ENCODE results near the gene PYGB. TPM values are rescaled to one million over a fixed set of nuclear protein-coding genes. Genes with fewer than 3 reads are reported as not detected.

The PYGB gene
- total RNA-seq, 1 experiment from 2014 or later, result 435 TPM

GRCh38 chr20:25324412-25324811 lies 76.5 kb downstream of the PYGB start:
- no peaks in the 10 kb centered on the region for H3K27me3 Mint-ChIP-seq (ENCODE audit: insufficient read depth, unreplicated experiment)
- CTCF ChIA-PET, result interaction anchor here (0.6 to 1.5 kb wide), 3 partner anchors 9 to 30 kb away, joined by 3 to 5 read pairs (median 4); no protein-coding TSS in a partner anchor
- no TSS peak for BruUV-seq (replicated peaks)
- no peak overlapping the region for H3K27ac Mint-ChIP-seq (ENCODE audit: low read depth, unreplicated experiment)
- peaks cover 16% of the 10 kb centered on the region for H3K36me3 Mint-ChIP-seq (ENCODE audit: insufficient read depth, unreplicated experiment)
- H3K4me3 Mint-ChIP-seq (ENCODE audit: unreplicated experiment), result no peak overlapping the region
- H3K9me3 Mint-ChIP-seq (ENCODE audit: unreplicated experiment), result no peaks in the 10 kb centered on the region
- no peak for TF ChIP-seq CTCF (IDR thresholded peaks at IDR 0.05; ENCODE audit: unreplicated experiment)
- intact Hi-C loops (cut with micrococcal nuclease), result no loop called here
- POLR2A ChIA-PET, result no interaction called here
- H3K4me1 Mint-ChIP-seq (ENCODE audit: insufficient read depth, unreplicated experiment), result peaks cover under 1% of the 10 kb centered on the region
- DNase-seq (ENCODE audit: unreplicated experiment), result no peak

GRCh38 chr20:25325073-25325472 lies 77.2 kb downstream of the PYGB start:
- Mint-ChIP-seq H3K27me3 (ENCODE audit: insufficient read depth, unreplicated experiment) (no peaks in the 10 kb centered on the region), H3K4me3 (ENCODE audit: unreplicated experiment) (no peak overlapping the region), H3K27ac (ENCODE audit: low read depth, unreplicated experiment) (no peak overlapping the region), H3K9me3 (ENCODE audit: unreplicated experiment) (no peaks in the 10 kb centered on the region), H3K4me1 (ENCODE audit: insufficient read depth, unreplicated experiment) (peaks cover 6% of the 10 kb centered on the region), H3K36me3 (ENCODE audit: insufficient read depth, unreplicated experiment) (peaks cover 19% of the 10 kb centered on the region)
- TF ChIP-seq CTCF (IDR thresholded peaks at IDR 0.05; ENCODE audit: unreplicated experiment), result no peak
- BruUV-seq (replicated peaks), result no TSS peak
- ChIA-PET CTCF (interaction anchor here (1.0 to 1.8 kb wide), 3 partner anchors 10 to 31 kb away, joined by 4 to 5 read pairs (median 5); no protein-coding TSS in a partner anchor), POLR2A (no interaction called here)
- intact Hi-C loops (cut with micrococcal nuclease), result no loop called here
- DNase-seq (ENCODE audit: unreplicated experiment), result no peak

- no peak for DNase-seq (ENCODE audit: unreplicated experiment)
- Mint-ChIP-seq H3K27ac (ENCODE audit: low read depth, unreplicated experiment) (no peak overlapping the region), H3K4me1 (ENCODE audit: insufficient read depth, unreplicated experiment) (peaks cover 6% of the 10 kb centered on the region), H3K4me3 (ENCODE audit: unreplicated experiment) (no peak overlapping the region), H3K36me3 (ENCODE audit: insufficient read depth, unreplicated experiment) (peaks cover 19% of the 10 kb centered on the region), H3K27me3 (ENCODE audit: insufficient read depth, unreplicated experiment) (no peaks in the 10 kb centered on the region), H3K9me3 (ENCODE audit: unreplicated experiment) (peaks cover 2% of the 10 kb centered on the region)
- POLR2A ChIA-PET, result no interaction called here
- TF ChIP-seq CTCF (IDR thresholded peaks at IDR 0.05; ENCODE audit: unreplicated experiment), result no peak
- CTCF ChIA-PET, result interaction anchor here (1.8 kb wide), 1 partner anchor 10 kb away, joined by 5 read pairs; no protein-coding TSS in a partner anchor
- BruUV-seq (replicated peaks), result no TSS peak
- intact Hi-C loops (cut with micrococcal nuclease), result no loop called here
These were observed 78.1 kb downstream of the PYGB start for GRCh38 chr20:25325997-25326396.

- Mint-ChIP-seq H3K36me3 (ENCODE audit: insufficient read depth, unreplicated experiment) (peaks cover 11% of the 10 kb centered on the region), H3K4me1 (ENCODE audit: insufficient read depth, unreplicated experiment) (peaks cover 6% of the 10 kb centered on the region), H3K27ac (ENCODE audit: low read depth, unreplicated experiment) (peak overlapping the region; percentile 39), H3K4me3 (ENCODE audit: unreplicated experiment) (no peak overlapping the region), H3K9me3 (ENCODE audit: unreplicated experiment) (peaks cover 6% of the 10 kb centered on the region), H3K27me3 (ENCODE audit: insufficient read depth, unreplicated experiment) (no peaks in the 10 kb centered on the region)
- BruUV-seq (replicated peaks), result no TSS peak
- CTCF ChIA-PET, result interaction anchor here (0.6 to 1.5 kb wide), 7 partner anchors 11 to 1721 kb away, joined by 3 to 6 read pairs (median 3); no protein-coding TSS in a partner anchor
- POLR2A ChIA-PET, result interaction anchor here (0.7 kb wide), 1 partner anchor 32 kb away, joined by 3 read pairs; no protein-coding TSS in a partner anchor
- intact Hi-C loops (cut with micrococcal nuclease), result no loop called here
- DNase-seq (ENCODE audit: unreplicated experiment), result no peak
- TF ChIP-seq CTCF (IDR thresholded peaks at IDR 0.05; ENCODE audit: unreplicated experiment), result no peak
These were observed 79.8 kb downstream of the PYGB start for GRCh38 chr20:25327521-25328235.

Data from MCF 10A (cell line).